Psoas muscle (tissue), 8 donors: Measurements from ENCODE around the gene CA11. TPM values are rescaled to one million over a fixed set of nuclear protein-coding genes. Genes with fewer than 3 reads are reported as not detected.

Source experiments
- ATAC-seq, 4 donors: fragments of 200-7000 bp; cut with Tn5 transposase; one replicate each; pipeline ENCODE4 v1.9.1; 2020; ENCODE audit warnings: moderate library complexity in 3 of 4, mild to moderate bottlenecking in 2 of 4
- DNase-seq, 2 donors: peaks; one replicate each; pipeline ENCODE4 v3.0.0-alpha.2; 2020
- H3K27ac ChIP-seq: fragments of 200-600 bp; one replicate; pipeline ENCODE4 v1.8.0; 2022
- H3K27me3 ChIP-seq, 3 donors: fragments of 200-600 bp in 1 of 3; one replicate each; pipeline versions ENCODE4 v1.6.1 to v1.8.0; 2013 to 2022; ENCODE audit warnings: low read length in 2 of 3, mild to moderate bottlenecking in 2 of 3, moderate library complexity in 1 of 3; ENCODE audit not compliant: insufficient read depth in 3 of 3
- H3K36me3 ChIP-seq, 2 donors: fragments of 200-600 bp in 1 of 2; one replicate each; pipeline versions ENCODE4 v1.6.1 to v1.8.0; 2013 to 2022; ENCODE audit warnings: low read depth in 1 of 2, mild to moderate bottlenecking in 1 of 2, moderate library complexity in 1 of 2; ENCODE audit not compliant: insufficient read depth in 1 of 2
- H3K4me1 ChIP-seq: fragments of 200-600 bp; one replicate; pipeline ENCODE4 v1.8.0; 2022
- H3K4me3 ChIP-seq: fragments of 200-600 bp; one replicate; pipeline ENCODE4 v1.8.0; 2022; ENCODE audit warnings: mild to moderate bottlenecking
- H3K9me3 ChIP-seq: fragments of 200-600 bp; one replicate; pipeline ENCODE4 v1.8.0; 2022
- CTCF ChIP-seq: fragments of 200-600 bp; IDR thresholded peaks from one replicate; pipeline ENCODE4 v1.8.0; 2022; ENCODE audit warnings: antibody characterized with exemption
- whole genome bisulfite sequencing, 3 donors: extraction: QIAGEN DNeasy Blood & Tissue Kit; methylation state at CpG; one replicate each; pipeline versions ENCODE4 v1.1.6 to v1.1.7; 2013; 5-methylcytosine and 5-hydroxymethylcytosine counted together
- intact Hi-C, 2 donors: fragments of 100-400 bp; cut with DNase I; formaldehyde crosslinking; loops; one replicate each; pipeline versions ENCODE4 v1.11.0 to v1.14.2; 2022
- polyA plus RNA-seq, 3 donors: library from polyadenylated mRNA; stranded (reverse); fragments of 200-250 nt; gene quantifications; one replicate each; pipeline ENCODE4 v1.2.3, GENCODE V29; 2013
- total RNA-seq, 4 donors: library from RNA; stranded (reverse); fragmentation: NEBNext Ultra II Directional in 2 of 4; extraction: Animal tissue kit (Norgen Biotek cat#: 25700) in 2 of 4; gene quantifications; one replicate each; pipeline versions ENCODE4 v1.2.1 to v1.2.4, GENCODE V29; 2021 to 2023
- donor health status: healthy with polysubstance abuse.
- donor health status: DM: no; HTN: no; CAD: no; lungs with moderate emphysema.
- donor health status: Bipolar disorder and iron deficiency.
- donor health status: healthy.
- donor health status: DM: yes; HTN: yes; CAD: no.
- donor health status: DM: no; HTN: no; CAD: no.
- donor health status: DM: no; HTN: no; CAD: no.
- donor health status: DM: yes; HTN: yes; CAD: no.

CA11 gene
- total and polyA plus RNA-seq, 7 donors = 2.3 to 10.6 (median 8.6) TPM

- no peak overlapping the region for H3K4me3 ChIP-seq
- peaks cover 8 to 32% of the 10 kb centered on the region in 2 donors for H3K36me3 ChIP-seq
- 70 to 74% (median 72%) methylated on average over 19 of the region's 19 CpGs for WGBS, 3 donors
- no peaks in the 10 kb centered on the region for H3K27me3 ChIP-seq
- DNase-seq (no peak), ATAC-seq (no peak)
- H3K27ac ChIP-seq = no peak overlapping the region
- intact Hi-C loops = no loop called here
- TF ChIP-seq CTCF = no peak
- no peaks in the 10 kb centered on the region for H3K9me3 ChIP-seq
- H3K4me1 ChIP-seq = peaks cover 37% of the 10 kb centered on the region
These were observed 30.6 kb downstream of the CA11 start for GRCh38 chr19:48615231-48616040.

DNA sequence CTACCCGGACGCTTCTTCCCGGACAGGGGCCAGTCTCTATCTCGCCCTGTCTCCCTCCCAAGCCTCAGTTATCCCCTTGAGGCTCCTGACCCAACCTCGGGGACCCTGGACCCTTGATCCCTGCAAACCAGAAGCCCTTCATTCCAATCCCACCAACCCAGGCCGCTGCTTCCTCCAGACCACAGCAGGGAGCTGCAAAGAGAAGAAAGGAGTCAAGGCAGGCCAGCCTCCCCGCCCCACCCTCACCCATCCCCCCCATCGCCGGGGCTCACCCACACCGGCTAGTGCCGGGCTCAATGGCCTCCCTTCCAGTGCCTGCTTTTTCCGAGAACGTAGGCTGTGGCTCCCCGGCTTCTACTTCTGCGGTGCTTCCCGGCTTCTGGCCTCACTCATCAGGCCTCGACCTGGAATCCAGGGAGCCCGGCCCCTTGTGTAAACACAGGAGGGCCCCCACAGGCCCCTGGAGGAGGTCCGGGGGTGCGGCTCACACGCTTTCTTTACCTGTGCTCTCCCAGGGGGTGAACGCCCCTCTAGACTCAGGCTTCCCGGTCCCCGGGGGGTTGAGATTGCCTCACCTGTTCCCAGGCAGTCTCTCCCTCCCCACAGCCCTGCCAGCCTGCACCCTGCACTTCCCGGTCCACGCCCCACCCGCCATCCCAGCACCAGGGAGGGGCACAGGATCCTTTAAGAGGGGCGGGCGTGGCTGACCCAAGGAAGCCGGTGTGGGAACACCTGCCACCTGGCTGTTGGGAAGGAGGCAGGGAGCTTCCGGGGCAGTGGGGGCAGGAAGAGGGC is 31.4 kb downstream of the CA11 start, which contains the start of gene FAM83E:
FAM83E (minus strand) TSS at position 641 of the 795 bp plus-strand sequence. CDS start 1,704 bp downstream, outside the sequence.
- no peak for ATAC-seq
- 48 to 60% (median 54%) methylated on average over 28 to 31 of the region's 31 CpGs for WGBS, 3 donors

DNA sequence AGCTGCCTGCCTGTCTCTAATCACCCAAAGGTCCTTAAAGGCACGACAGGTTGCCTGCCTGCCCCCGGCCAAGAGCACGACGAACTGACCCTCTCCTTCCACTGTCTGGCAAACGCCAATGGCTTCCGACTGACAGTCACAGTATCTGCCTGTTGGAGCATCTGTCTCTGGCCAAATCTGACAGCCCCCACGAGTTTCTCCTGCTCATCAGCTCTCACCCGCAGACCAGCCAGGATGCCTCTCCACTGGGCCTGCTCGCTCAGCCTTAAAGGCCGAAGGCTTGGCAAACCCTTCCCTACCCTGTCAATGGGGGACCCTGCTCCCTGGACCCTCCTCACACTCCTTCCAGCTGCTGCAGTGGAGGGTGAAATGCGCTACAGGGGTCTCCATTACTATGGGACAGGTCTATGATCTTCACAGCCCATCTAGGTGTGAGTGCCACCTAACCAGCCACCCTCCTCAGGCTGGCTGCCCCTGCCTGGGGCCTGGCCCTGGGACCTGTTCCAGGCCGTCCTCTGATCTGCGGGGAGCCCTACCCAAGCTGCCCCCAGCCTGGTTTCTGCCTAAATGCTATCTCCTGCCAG is 32.0 kb downstream of the CA11 start:
- no peaks in the 10 kb centered on the region for H3K9me3 ChIP-seq
- no peak for TF ChIP-seq CTCF
- DNase-seq = no peak
- no peaks in the 10 kb centered on the region for H3K27me3 ChIP-seq
- peak; percentile 0 to 2 (median 2) for ATAC-seq
- no peak overlapping the region for H3K4me3 ChIP-seq
- H3K36me3 ChIP-seq = peaks cover 8 to 32% of the 10 kb centered on the region in 2 donors
- peak overlapping the region; percentile 85 for H3K27ac ChIP-seq
- WGBS, 3 donors = 35 to 46% (median 37%) methylated on average over 13 of the region's 13 CpGs
- intact Hi-C loops = no loop called here
- H3K4me1 ChIP-seq = peaks cover 33% of the 10 kb centered on the region

More for the DNA sequence above, 31.4 kb downstream of the CA11 start, which contains the start of gene FAM83E:
- H3K4me1 ChIP-seq = peaks cover 33% of the 10 kb centered on the region
- peak in 1 of 2 donors; percentile 54 for DNase-seq
- intact Hi-C loops = no loop called here
- TF ChIP-seq CTCF = no peak
- H3K27ac ChIP-seq = peak within 1 kb of the TSS; percentile 85
- no peaks in the 10 kb centered on the region for H3K9me3 ChIP-seq
- H3K4me3 ChIP-seq = no peak within 1 kb of the TSS
- H3K36me3 ChIP-seq = peaks cover 8 to 32% of the 10 kb centered on the region in 2 donors
- H3K27me3 ChIP-seq = no peaks in the 10 kb centered on the region

DNA sequence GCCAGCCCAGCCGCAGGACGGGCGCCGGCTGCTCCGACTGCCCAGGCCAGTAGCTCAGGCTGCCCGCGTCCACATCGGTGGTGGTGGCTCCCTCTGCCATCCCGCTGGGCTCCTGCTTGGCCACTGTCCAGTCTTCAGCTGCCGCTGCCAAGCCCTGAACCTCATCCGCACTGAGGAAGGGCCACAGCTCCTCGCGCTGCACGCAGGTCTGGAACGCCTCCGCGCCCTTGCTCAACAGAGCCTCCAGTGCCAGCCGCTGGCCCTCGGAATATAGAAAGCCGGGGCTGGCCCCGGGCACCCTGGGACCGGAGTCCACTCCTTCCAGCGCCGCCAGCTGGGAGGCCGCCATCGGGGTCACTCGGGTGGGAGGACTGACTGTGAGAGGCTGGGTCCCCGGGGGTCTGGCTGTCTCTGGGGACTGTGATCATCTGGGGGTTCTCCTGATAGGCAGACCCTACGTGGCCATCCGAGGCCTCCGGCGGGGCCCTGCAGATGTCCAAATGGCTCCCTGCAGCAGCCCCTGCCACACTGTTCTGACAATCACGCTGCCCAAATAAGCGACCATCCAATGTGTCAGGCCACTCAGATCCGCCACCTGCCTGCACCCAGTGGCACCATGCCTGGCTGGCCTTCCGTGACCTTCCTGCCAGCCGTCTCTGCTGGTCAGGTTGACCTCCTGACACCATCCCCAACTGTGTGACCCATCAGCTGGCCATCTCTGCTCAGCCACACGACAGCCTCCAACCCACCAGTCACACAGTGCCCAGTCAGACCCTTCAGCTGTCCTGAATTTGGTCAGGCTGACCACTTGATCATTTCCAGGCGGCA is 32.7 kb downstream of the CA11 start:
- intact Hi-C loops = no loop called here
- Histone ChIP-seq H3K4me1 (peaks cover 32% of the 10 kb centered on the region), H3K27me3 (no peaks in the 10 kb centered on the region), H3K27ac (peak overlapping the region; percentile 85), H3K9me3 (no peaks in the 10 kb centered on the region), H3K36me3 (peaks cover 8 to 32% of the 10 kb centered on the region in 2 donors), H3K4me3 (peak overlapping the region; percentile 35)
- WGBS, 3 donors = 26 to 31% (median 28%) methylated on average over 38 to 39 of the region's 39 CpGs
- no peak for TF ChIP-seq CTCF
- ATAC-seq = peak; percentile 77 to 83 (median 79)
- DNase-seq = peak; percentile 67 to 86
